ENCODE results near the gene ERICH6B. TPM values are rescaled to one million over a fixed set of nuclear protein-coding genes. Genes with fewer than 3 reads are reported as not detected.
A peak's percentile ranks its signal among the peaks of the same experiment; 100 is the strongest.

Gene ERICH6B
- total and polyA plus RNA-seq, 8 donors = not detected

GRCh38 chr13:45503658-45504057, 111.9 kb downstream of the ERICH6B start:
- H3K27me3 ChIP-seq = no peaks in the 10 kb centered on the region
- TF ChIP-seq EP300 (IDR thresholded peaks at IDR 0.05) (no peak), POLR2A (IDR thresholded peaks at IDR 0.05) (no peak), CTCF (IDR thresholded peaks at IDR 0.05) (no peak), POLR2AphosphoS5 (IDR thresholded peaks at IDR 0.05) (no peak)

GRCh38 chr13:45501175-45501526, 114.4 kb downstream of the ERICH6B start:
- H3K9me3 ChIP-seq = no peaks in the 10 kb centered on the region
- peaks cover 55 to 90% (median 83%) of the 10 kb centered on the region in 4 donors for H3K36me3 ChIP-seq
- 31 to 71% (median 40%) methylated on average over 1 of the region's 1 CpG for WGBS, 5 donors
- peak overlapping the region in 1 of 5 donors; percentile 9 for H3K27ac ChIP-seq
- no peak for DNase-seq
- no peak overlapping the region for H3K4me3 ChIP-seq
- no peaks in the 10 kb centered on the region for H3K27me3 ChIP-seq
- intact Hi-C loops (cut with DNase I; ENCODE audit: low total_unique reads) = no loop called here
- peaks cover 0 to 14% (median 7%) of the 10 kb centered on the region in 4 donors for H3K4me1 ChIP-seq
- no peak for TF ChIP-seq CTCF (IDR thresholded peaks at IDR 0.05)
- no peak for TF ChIP-seq POLR2AphosphoS5 (IDR thresholded peaks at IDR 0.05)
- no peak for TF ChIP-seq EP300 (IDR thresholded peaks at IDR 0.05)
- no peak for TF ChIP-seq POLR2A (IDR thresholded peaks at IDR 0.05)

More at GRCh38 chr13:45503658-45504057, 111.9 kb downstream of the ERICH6B start:
- Histone ChIP-seq H3K4me3 (no peak overlapping the region), H3K4me1 (peaks cover 0 to 14% (median 7%) of the 10 kb centered on the region in 4 donors), H3K36me3 (peaks cover 42 to 90% (median 82%) of the 10 kb centered on the region in 4 donors), H3K9me3 (no peaks in the 10 kb centered on the region), H3K27ac (no peak overlapping the region)
- intact Hi-C loops (cut with DNase I; ENCODE audit: low total_unique reads) = no loop called here
- no peak for DNase-seq

GRCh38 chr13:45500492-45501174, 114.9 kb downstream of the ERICH6B start:
- DNase-seq = no peak
- peak overlapping the region in 1 of 5 donors; percentile 9 for H3K27ac ChIP-seq
- no peaks in the 10 kb centered on the region for H3K9me3 ChIP-seq
- H3K4me1 ChIP-seq = peaks cover 0 to 14% (median 7%) of the 10 kb centered on the region in 4 donors
- no peak overlapping the region for H3K4me3 ChIP-seq
- TF ChIP-seq CTCF (IDR thresholded peaks at IDR 0.05) (no peak), POLR2A (IDR thresholded peaks at IDR 0.05) (no peak), EP300 (IDR thresholded peaks at IDR 0.05) (no peak), POLR2AphosphoS5 (IDR thresholded peaks at IDR 0.05) (no peak)
- intact Hi-C loops (cut with DNase I; ENCODE audit: low total_unique reads) = no loop called here
- 56 to 64% (median 58%) methylated on average over 4 of the region's 4 CpGs for WGBS, 5 donors
- H3K36me3 ChIP-seq = peaks cover 54 to 90% (median 83%) of the 10 kb centered on the region in 4 donors
- no peaks in the 10 kb centered on the region for H3K27me3 ChIP-seq

GRCh38 chr13:45496942-45497341, 118.6 kb downstream of the ERICH6B start:
- Histone ChIP-seq H3K36me3 (peaks cover 43 to 90% (median 84%) of the 10 kb centered on the region in 4 donors), H3K4me1 (peaks cover 0 to 14% (median 7%) of the 10 kb centered on the region in 4 donors), H3K4me3 (no peak overlapping the region), H3K27ac (no peak overlapping the region), H3K9me3 (no peaks in the 10 kb centered on the region), H3K27me3 (no peaks in the 10 kb centered on the region)
- DNase-seq = no peak
- 82 to 92% (median 84%) methylated on average over 7 of the region's 7 CpGs for WGBS, 5 donors
- TF ChIP-seq EP300 (IDR thresholded peaks at IDR 0.05) (no peak), CTCF (IDR thresholded peaks at IDR 0.05) (no peak), POLR2A (IDR thresholded peaks at IDR 0.05) (no peak), POLR2AphosphoS5 (IDR thresholded peaks at IDR 0.05) (no peak)
- intact Hi-C loops (cut with DNase I; ENCODE audit: low total_unique reads) = no loop called here

Data from stomach (tissue), 9 donors.